Uterus (tissue), 2 donors: ENCODE measurements around the gene SUGCT.

Experiments
- POLR2A ChIP-seq, 2 donors: fragments of 450-650 bp; IDR thresholded peaks; one replicate each; pipeline ENCODE4 v1.6.1; 2016; ENCODE audit warnings: antibody characterized with exemption in 2 of 2, mild to moderate bottlenecking in 1 of 2, moderate library complexity in 1 of 2
- TF ChIP-seq, protein P1 (sequence below), 4 experiments: fragments of 200-600 bp in 2 of 4; fragments of 450-650 bp in 2 of 4; sonication (generic) in 2 of 4; IDR thresholded peaks; one replicate each; pipeline ENCODE4 v1.5.1; 2016 to 2019; ENCODE audit warnings: antibody characterized with exemption in 4 of 4, mild to moderate bottlenecking in 2 of 4, moderate library complexity in 1 of 4

- TF ChIP-seq, protein P1, sequence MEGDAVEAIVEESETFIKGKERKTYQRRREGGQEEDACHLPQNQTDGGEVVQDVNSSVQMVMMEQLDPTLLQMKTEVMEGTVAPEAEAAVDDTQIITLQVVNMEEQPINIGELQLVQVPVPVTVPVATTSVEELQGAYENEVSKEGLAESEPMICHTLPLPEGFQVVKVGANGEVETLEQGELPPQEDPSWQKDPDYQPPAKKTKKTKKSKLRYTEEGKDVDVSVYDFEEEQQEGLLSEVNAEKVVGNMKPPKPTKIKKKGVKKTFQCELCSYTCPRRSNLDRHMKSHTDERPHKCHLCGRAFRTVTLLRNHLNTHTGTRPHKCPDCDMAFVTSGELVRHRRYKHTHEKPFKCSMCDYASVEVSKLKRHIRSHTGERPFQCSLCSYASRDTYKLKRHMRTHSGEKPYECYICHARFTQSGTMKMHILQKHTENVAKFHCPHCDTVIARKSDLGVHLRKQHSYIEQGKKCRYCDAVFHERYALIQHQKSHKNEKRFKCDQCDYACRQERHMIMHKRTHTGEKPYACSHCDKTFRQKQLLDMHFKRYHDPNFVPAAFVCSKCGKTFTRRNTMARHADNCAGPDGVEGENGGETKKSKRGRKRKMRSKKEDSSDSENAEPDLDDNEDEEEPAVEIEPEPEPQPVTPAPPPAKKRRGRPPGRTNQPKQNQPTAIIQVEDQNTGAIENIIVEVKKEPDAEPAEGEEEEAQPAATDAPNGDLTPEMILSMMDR (IDR thresholded peaks at IDR 0.05) = no peak
- no peak for TF ChIP-seq POLR2A (IDR thresholded peaks at IDR 0.05)
Observed at GRCh38 chr7:40865441-40866233, 730.8 kb downstream of the SUGCT start.
